GM12891 (cell line): ENCODE results near the gene TVP23B.
"Not testable (repeated sequence)": the region's sequence is repeated elsewhere in the genome, so short reads cannot be mapped to it uniquely, and the experiment has no call there.

Source experiments
- POLR2A ChIP-seq: IDR thresholded peaks from 2 replicates; pipeline ENCODE4 v1.6.1; 2011; ENCODE audit warnings: low read depth, low read length, control low read depth
- POLR2AphosphoS5 ChIP-seq: IDR thresholded peaks from 2 replicates; pipeline ENCODE4 v1.6.1; 2011; ENCODE audit warnings: low read depth, low read length, control low read depth
- TAF1 ChIP-seq: IDR thresholded peaks from 2 replicates; pipeline ENCODE4 v1.6.1; 2011; ENCODE audit warnings: low read depth, low read length, control low read depth

- TF ChIP-seq POLR2A, POLR2AphosphoS5, TAF1: not testable (repeated sequence)
Observed at GRCh38 chr17:18781805-18782204, 822 bp downstream of the TVP23B start.
